HAP-1 (cell line): Measurements from ENCODE around the gene KLHL7.
"Not testable (repeated sequence)": the region's sequence is repeated elsewhere in the genome, so short reads cannot be mapped to it uniquely, and the experiment has no call there.

ENCODE experiments used
- DNase-seq, 2 experiments: peaks; one replicate each; pipeline ENCODE4 v3.0.0-alpha.2; 2016 to 2020; ENCODE audit warnings: low spot score in 2 of 2
- H3K27me3 ChIP-seq: fragments of 250-450 bp; sonication (Bioruptor Pico); 2 replicates; pipeline ENCODE4 v1.5.1; 2020; ENCODE audit warnings: low read depth, mild to moderate bottlenecking, moderate library complexity
- H3K36me3 ChIP-seq: fragments of 250-450 bp; sonication (Bioruptor Pico); replicated peaks from 2 replicates; pipeline ENCODE4 v1.5.1; 2020; ENCODE audit warnings: mild to moderate bottlenecking
- H3K4me1 ChIP-seq: fragments of 250-450 bp; sonication (Bioruptor Pico); 2 replicates; pipeline ENCODE4 v1.5.1; 2020; ENCODE audit warnings: mild to moderate bottlenecking
- H3K4me3 ChIP-seq: fragments of 250-450 bp; sonication (Bioruptor Pico); 2 replicates; pipeline ENCODE4 v1.5.1; 2020; ENCODE audit warnings: mild to moderate bottlenecking, moderate library complexity
- H3K9me3 ChIP-seq: fragments of 250-450 bp; sonication (Bioruptor Pico); 2 replicates; pipeline ENCODE4 v1.5.1; 2020; ENCODE audit warnings: mild to moderate bottlenecking, moderate library complexity
- in situ Hi-C: fragments of 300-500 bp; cut with MboI; formaldehyde crosslinking; loops from 3 replicates; pipeline ENCODE4 v1.14.3; 2020; ENCODE audit warnings: low sequenced_read_pairs, inconsistent platforms, mixed read lengths

Gene KLHL7

GRCh38 chr7:23167691-23168090 lies 62.1 kb downstream of the KLHL7 start:
- in situ Hi-C loops, result no loop called here
- Histone ChIP-seq H3K4me3 (no peak overlapping the region), H3K4me1 (no peaks in the 10 kb centered on the region), H3K27me3 (no peaks in the 10 kb centered on the region), H3K36me3 (no peaks in the 10 kb centered on the region), H3K9me3 (no peaks in the 10 kb centered on the region)
- no peak for DNase-seq

- DNase-seq, result no peak
- in situ Hi-C loops, result no loop called here
- H3K36me3 ChIP-seq, result no peaks in the 10 kb centered on the region
- H3K4me1 ChIP-seq, result no peaks in the 10 kb centered on the region
- no peaks in the 10 kb centered on the region for H3K27me3 ChIP-seq
- H3K9me3 ChIP-seq, result no peaks in the 10 kb centered on the region
- H3K4me3 ChIP-seq, result no peak overlapping the region
Measured at GRCh38 chr7:23168111-23168885, 62.7 kb downstream of the KLHL7 start.

- H3K9me3 ChIP-seq, result no peaks in the 10 kb centered on the region
- in situ Hi-C loops, result no loop called here
- DNase-seq, result no peak
- H3K4me3 ChIP-seq, result no peak overlapping the region
- no peaks in the 10 kb centered on the region for H3K27me3 ChIP-seq
- H3K36me3 ChIP-seq, result no peaks in the 10 kb centered on the region
- H3K4me1 ChIP-seq, result no peaks in the 10 kb centered on the region
Measured at GRCh38 chr7:23175938-23176337, 70.4 kb downstream of the KLHL7 start.

- in situ Hi-C loops, result no loop called here
- Histone ChIP-seq H3K27me3 (no peaks in the 10 kb centered on the region), H3K9me3 (no peaks in the 10 kb centered on the region), H3K4me1 (peaks cover 7% of the 10 kb centered on the region), H3K36me3 (peaks cover 17% of the 10 kb centered on the region), H3K4me3 (peak within 1 kb of the TSS; percentile 75)
- DNase-seq, result peak; percentile 98 to 99
Measured at GRCh38 chr7:23181684-23182553, 76.3 kb downstream of the KLHL7 start, which contains the start of gene NUP42. TSS of gene NUP42 (plus strand) at chr7:23182048. CDS start at chr7:23182086, 38 bp downstream.

GRCh38 chr7:23183279-23184012 lies 77.9 kb downstream of the KLHL7 start:
- peak in 1 of 2 experiments; percentile 38 for DNase-seq
- peaks cover 31% of the 10 kb centered on the region for H3K36me3 ChIP-seq
- H3K4me1 ChIP-seq, result peaks cover 7% of the 10 kb centered on the region
- no peaks in the 10 kb centered on the region for H3K27me3 ChIP-seq
- H3K4me3 ChIP-seq, result peak overlapping the region; percentile 75
- H3K9me3 ChIP-seq, result no peaks in the 10 kb centered on the region
- in situ Hi-C loops, result no loop called here

GRCh38 chr7:23184291-23184690 lies 78.7 kb downstream of the KLHL7 start:
- in situ Hi-C loops, result no loop called here
- Histone ChIP-seq H3K36me3 (peaks cover 39% of the 10 kb centered on the region), H3K4me3 (peak overlapping the region; percentile 75)

GRCh38 chr7:23184709-23185359 lies 79.2 kb downstream of the KLHL7 start:
- Histone ChIP-seq H3K27me3 (no peaks in the 10 kb centered on the region), H3K4me1 (peaks cover 7% of the 10 kb centered on the region), H3K9me3 (no peaks in the 10 kb centered on the region), H3K4me3 (no peak overlapping the region), H3K36me3 (peaks cover 45% of the 10 kb centered on the region)
- in situ Hi-C loops, result no loop called here
- peak; percentile 39 to 71 for DNase-seq

More at GRCh38 chr7:23184291-23184690, 78.7 kb downstream of the KLHL7 start:
- Histone ChIP-seq H3K4me1 (peaks cover 7% of the 10 kb centered on the region), H3K9me3 (no peaks in the 10 kb centered on the region), H3K27me3 (no peaks in the 10 kb centered on the region)
- no peak for DNase-seq

- Histone ChIP-seq H3K4me3 (no peak overlapping the region), H3K9me3 (no peaks in the 10 kb centered on the region), H3K27me3 (no peaks in the 10 kb centered on the region), H3K36me3 (peaks cover 56% of the 10 kb centered on the region), H3K4me1 (peaks cover 7% of the 10 kb centered on the region)
- in situ Hi-C loops, result no loop called here
- DNase-seq, result no peak
Measured at GRCh38 chr7:23185980-23186379, 80.4 kb downstream of the KLHL7 start.

- in situ Hi-C loops, result no loop called here
- Histone ChIP-seq H3K4me1 (no peaks in the 10 kb centered on the region), H3K27me3 (no peaks in the 10 kb centered on the region), H3K4me3 (no peak overlapping the region), H3K9me3 (no peaks in the 10 kb centered on the region), H3K36me3 (peaks cover 80% of the 10 kb centered on the region)
- DNase-seq, result no peak
Measured at GRCh38 chr7:23191022-23191421, 85.4 kb downstream of the KLHL7 start.

- in situ Hi-C loops, H3K9me3 ChIP-seq, H3K27me3 ChIP-seq, H3K4me1 ChIP-seq, DNase-seq, H3K4me3 ChIP-seq: not testable (repeated sequence)
- H3K36me3 ChIP-seq, result peaks cover 75% of the 10 kb centered on the region
Measured at GRCh38 chr7:23193650-23194227, 88.2 kb downstream of the KLHL7 start.

- Histone ChIP-seq H3K4me1 (no peaks in the 10 kb centered on the region), H3K9me3 (no peaks in the 10 kb centered on the region), H3K4me3 (no peak overlapping the region), H3K27me3 (no peaks in the 10 kb centered on the region), H3K36me3 (peaks cover 70% of the 10 kb centered on the region)
- no peak for DNase-seq
- in situ Hi-C loops, result no loop called here
Measured at GRCh38 chr7:23196306-23196705, 90.7 kb downstream of the KLHL7 start.

- H3K9me3 ChIP-seq, DNase-seq, H3K4me3 ChIP-seq, in situ Hi-C loops, H3K27me3 ChIP-seq, H3K4me1 ChIP-seq: not testable (repeated sequence)
- peaks cover 63% of the 10 kb centered on the region for H3K36me3 ChIP-seq
Measured at GRCh38 chr7:23197745-23198144, 92.2 kb downstream of the KLHL7 start.

- Histone ChIP-seq H3K36me3 (peaks cover 49% of the 10 kb centered on the region), H3K27me3 (no peaks in the 10 kb centered on the region), H3K4me3 (no peak overlapping the region), H3K4me1 (no peaks in the 10 kb centered on the region), H3K9me3 (no peaks in the 10 kb centered on the region)
- in situ Hi-C loops, result no loop called here
- DNase-seq, result no peak
Measured at GRCh38 chr7:23200331-23200730, 94.7 kb downstream of the KLHL7 start.
